Keratinocyte (primary cell): Measurements from ENCODE around the gene GPSM1.
"Not testable (repeated sequence)": the region's sequence is repeated elsewhere in the genome, so short reads cannot be mapped to it uniquely, and the experiment has no call there.

Experiments
- EZH2 ChIP-seq: IDR thresholded peaks from one replicate; pipeline ENCODE4 v1.6.1; 2012; ENCODE audit warnings: inconsistent platforms, mild to moderate bottlenecking, low read length, moderate library complexity
- TF ChIP-seq, protein P1 (sequence below), 3 experiments: IDR thresholded peaks in 1 of 3; conservative IDR thresholded peaks in 1 of 3; optimal IDR thresholded peaks in 1 of 3; 2 replicates in 2 of 3; 3 replicates in 1 of 3; pipeline versions ENCODE3 to v1.5.1; 2011; ENCODE audit warnings: low read length in 3 of 3, mild to moderate bottlenecking in 3 of 3, moderate library complexity in 2 of 3, control low read depth in 1 of 3, inconsistent platforms in 1 of 3; ENCODE audit not compliant: insufficient read depth in 2 of 3; ENCODE audit errors: extremely low read depth in 1 of 3

DNA sequence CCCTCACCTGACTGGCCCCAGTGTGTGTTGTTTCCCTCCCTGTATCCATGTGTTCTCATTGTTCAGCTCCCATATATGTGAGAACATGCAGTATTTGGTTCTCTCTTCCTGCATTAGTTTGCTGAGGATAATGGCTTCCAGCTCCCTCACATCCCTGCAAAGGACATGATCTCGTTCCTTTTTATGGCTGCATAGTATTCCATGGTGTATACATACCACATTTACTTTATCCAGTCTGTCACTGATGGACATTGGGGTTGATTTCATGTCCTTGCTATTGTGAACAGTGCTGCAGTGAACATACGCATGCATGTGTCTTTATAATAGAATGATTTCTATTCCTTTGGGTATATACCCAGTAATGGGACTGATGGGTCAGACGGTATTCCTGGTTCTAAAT is 7.4 kb upstream of the GPSM1 start:
- TF ChIP-seq, protein P1, sequence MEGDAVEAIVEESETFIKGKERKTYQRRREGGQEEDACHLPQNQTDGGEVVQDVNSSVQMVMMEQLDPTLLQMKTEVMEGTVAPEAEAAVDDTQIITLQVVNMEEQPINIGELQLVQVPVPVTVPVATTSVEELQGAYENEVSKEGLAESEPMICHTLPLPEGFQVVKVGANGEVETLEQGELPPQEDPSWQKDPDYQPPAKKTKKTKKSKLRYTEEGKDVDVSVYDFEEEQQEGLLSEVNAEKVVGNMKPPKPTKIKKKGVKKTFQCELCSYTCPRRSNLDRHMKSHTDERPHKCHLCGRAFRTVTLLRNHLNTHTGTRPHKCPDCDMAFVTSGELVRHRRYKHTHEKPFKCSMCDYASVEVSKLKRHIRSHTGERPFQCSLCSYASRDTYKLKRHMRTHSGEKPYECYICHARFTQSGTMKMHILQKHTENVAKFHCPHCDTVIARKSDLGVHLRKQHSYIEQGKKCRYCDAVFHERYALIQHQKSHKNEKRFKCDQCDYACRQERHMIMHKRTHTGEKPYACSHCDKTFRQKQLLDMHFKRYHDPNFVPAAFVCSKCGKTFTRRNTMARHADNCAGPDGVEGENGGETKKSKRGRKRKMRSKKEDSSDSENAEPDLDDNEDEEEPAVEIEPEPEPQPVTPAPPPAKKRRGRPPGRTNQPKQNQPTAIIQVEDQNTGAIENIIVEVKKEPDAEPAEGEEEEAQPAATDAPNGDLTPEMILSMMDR (optimal IDR thresholded peaks at IDR 0.05 in 1 of 3, IDR thresholded peaks at IDR 0.05 in 1 of 3, conservative IDR thresholded peaks at IDR 0.05 in 1 of 3; ENCODE audit: extremely low read depth in 1 of 3, insufficient read depth in 2 of 3, low read length in 3 of 3) = not testable (repeated sequence)
- TF ChIP-seq EZH2 = not testable (repeated sequence)
